Measurements from ENCODE around the gene TUBB3. TPM values are rescaled to one million over a fixed set of nuclear protein-coding genes. Genes with fewer than 3 reads are reported as not detected.

Gene TUBB3
- total RNA-seq, 1 experiment from 2014 or later = 159 TPM

DNA sequence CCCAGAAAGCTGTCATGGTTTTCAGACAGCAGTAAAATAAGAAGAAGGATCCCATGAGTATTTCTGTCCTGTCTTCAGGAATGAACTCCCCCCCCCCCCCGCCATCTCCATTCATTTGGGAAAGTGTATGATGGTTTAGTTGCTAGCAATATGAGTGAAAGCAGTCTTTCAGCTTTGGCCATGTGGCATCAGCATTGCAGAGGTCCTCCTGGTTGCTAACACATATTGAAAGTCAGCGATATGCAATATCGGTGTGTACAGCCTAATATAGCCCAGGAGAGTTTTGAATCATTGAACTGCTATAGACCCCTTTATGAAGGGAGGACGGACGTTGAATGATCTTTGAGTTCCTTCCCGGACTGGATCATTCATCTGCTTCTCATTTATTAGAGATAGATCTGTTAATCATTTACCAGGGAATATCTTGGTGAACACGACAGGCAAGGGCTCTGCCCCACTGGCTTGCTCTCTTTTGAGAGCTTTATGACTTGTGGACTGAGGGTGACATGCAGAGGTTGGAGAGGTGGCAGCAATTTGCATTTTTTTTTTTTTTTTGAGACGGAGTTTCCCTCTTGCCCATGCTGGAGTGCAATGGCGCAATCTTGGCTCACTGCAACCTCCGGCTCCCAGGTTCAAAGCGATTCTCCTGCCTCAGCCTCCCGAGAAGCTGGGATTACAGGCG lies 50.7 kb downstream of the TUBB3 start:
- Histone ChIP-seq H3K4me1 (ENCODE audit: insufficient read depth, low read length) (peaks cover 13% of the 10 kb centered on the region), H3K27me3 (ENCODE audit: low read length) (no peaks in the 10 kb centered on the region), H3K36me3 (ENCODE audit: low read depth, low read length) (peaks cover 5% of the 10 kb centered on the region; the same call in 1 of the 2 replicates), H3K9me2 (replicated peaks; ENCODE audit: low read length) (no peaks in the 10 kb centered on the region), H3F3A (ENCODE audit: low read length, unreplicated experiment) (no peaks in the 10 kb centered on the region), H3K9ac (ENCODE audit: low read length) (peak overlapping the region; percentile 99), H4K20me1 (ENCODE audit: low read length) (no peaks in the 10 kb centered on the region), H3K27ac (ENCODE audit: low read length) (no peak overlapping the region), H3K4me2 (ENCODE audit: low read length) (peak overlapping the region; percentile 96), H2AFZ (ENCODE audit: low read length) (no peak overlapping the region), H3K9me3 (ENCODE audit: low read length) (no peaks in the 10 kb centered on the region), H3K4me3 (ENCODE audit: low read length) (peak overlapping the region; percentile 98), H3K79me2 (ENCODE audit: low read length) (peaks cover 61% of the 10 kb centered on the region)
- intact Hi-C loops (cut with micrococcal nuclease) = no loop called here
- DNase-seq (no peak), ATAC-seq (no peak)
- ChIA-PET POLR2A (ENCODE audit: unreplicated experiment) (no interaction called here), CTCF (no interaction called here)
- TF ChIP-seq EZH2 (IDR thresholded peaks at IDR 0.05; ENCODE audit: low read length, unreplicated experiment) = no peak
- TF ChIP-seq, protein P1, sequence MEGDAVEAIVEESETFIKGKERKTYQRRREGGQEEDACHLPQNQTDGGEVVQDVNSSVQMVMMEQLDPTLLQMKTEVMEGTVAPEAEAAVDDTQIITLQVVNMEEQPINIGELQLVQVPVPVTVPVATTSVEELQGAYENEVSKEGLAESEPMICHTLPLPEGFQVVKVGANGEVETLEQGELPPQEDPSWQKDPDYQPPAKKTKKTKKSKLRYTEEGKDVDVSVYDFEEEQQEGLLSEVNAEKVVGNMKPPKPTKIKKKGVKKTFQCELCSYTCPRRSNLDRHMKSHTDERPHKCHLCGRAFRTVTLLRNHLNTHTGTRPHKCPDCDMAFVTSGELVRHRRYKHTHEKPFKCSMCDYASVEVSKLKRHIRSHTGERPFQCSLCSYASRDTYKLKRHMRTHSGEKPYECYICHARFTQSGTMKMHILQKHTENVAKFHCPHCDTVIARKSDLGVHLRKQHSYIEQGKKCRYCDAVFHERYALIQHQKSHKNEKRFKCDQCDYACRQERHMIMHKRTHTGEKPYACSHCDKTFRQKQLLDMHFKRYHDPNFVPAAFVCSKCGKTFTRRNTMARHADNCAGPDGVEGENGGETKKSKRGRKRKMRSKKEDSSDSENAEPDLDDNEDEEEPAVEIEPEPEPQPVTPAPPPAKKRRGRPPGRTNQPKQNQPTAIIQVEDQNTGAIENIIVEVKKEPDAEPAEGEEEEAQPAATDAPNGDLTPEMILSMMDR (conservative IDR thresholded peaks at IDR 0.05; ENCODE audit: low read depth, low read length) = no peak
- TF ChIP-seq EZH2phosphoT487 (IDR thresholded peaks at IDR 0.05; ENCODE audit: borderline replicate concordance, low read length) = no peak
- BruUV-seq (replicated peaks) = TSS peak; percentile 68

DNA sequence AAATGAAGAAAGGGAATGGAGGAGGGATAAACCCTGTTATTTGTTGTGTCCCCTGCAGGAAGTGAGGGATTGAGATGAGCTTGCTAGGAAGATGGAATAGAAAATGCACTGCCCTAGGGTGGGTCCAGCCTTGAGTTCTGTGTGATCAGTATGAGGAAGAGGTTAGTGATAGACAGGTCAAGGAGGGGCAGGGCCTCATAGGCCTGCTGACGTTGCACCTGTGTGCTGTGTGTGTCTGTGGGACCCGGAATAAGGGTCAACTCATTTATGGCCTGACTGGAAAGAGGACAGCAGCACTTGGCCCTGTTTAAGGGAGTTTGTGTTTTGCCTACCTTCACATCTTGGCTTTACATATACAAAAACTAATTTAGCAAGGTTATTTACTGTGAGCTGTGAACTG lies 51.7 kb downstream of the TUBB3 start:
- no peaks in the 10 kb centered on the region for H4K20me1 ChIP-seq (ENCODE audit: low read length)
- peaks cover 13% of the 10 kb centered on the region for H3K4me1 ChIP-seq (ENCODE audit: insufficient read depth, low read length)
- intact Hi-C loops (cut with micrococcal nuclease) = no loop called here
- H3K9me3 ChIP-seq (ENCODE audit: low read length) = no peaks in the 10 kb centered on the region
- H3K9me2 ChIP-seq (replicated peaks; ENCODE audit: low read length) = no peaks in the 10 kb centered on the region
- H3K36me3 ChIP-seq (ENCODE audit: low read depth, low read length) = peaks cover 5% of the 10 kb centered on the region; the same call in 1 of the 2 replicates
- H3K27me3 ChIP-seq (ENCODE audit: low read length) = no peaks in the 10 kb centered on the region
- ATAC-seq = no peak
- ChIA-PET CTCF (no interaction called here), POLR2A (ENCODE audit: unreplicated experiment) (no interaction called here)
- H2AFZ ChIP-seq (ENCODE audit: low read length) = no peak overlapping the region
- H3K9ac ChIP-seq (ENCODE audit: low read length) = no peak overlapping the region
- H3K27ac ChIP-seq (ENCODE audit: low read length) = no peak overlapping the region
- peaks cover 61% of the 10 kb centered on the region for H3K79me2 ChIP-seq (ENCODE audit: low read length)
- no peak for TF ChIP-seq EZH2 (IDR thresholded peaks at IDR 0.05; ENCODE audit: low read length, unreplicated experiment)
- TF ChIP-seq, protein P1 (conservative IDR thresholded peaks at IDR 0.05; ENCODE audit: low read depth, low read length) = no peak
- TF ChIP-seq EZH2phosphoT487 (IDR thresholded peaks at IDR 0.05; ENCODE audit: borderline replicate concordance, low read length) = no peak
- no peak overlapping the region for H3K4me3 ChIP-seq (ENCODE audit: low read length)
- H3F3A ChIP-seq (ENCODE audit: low read length, unreplicated experiment) = no peaks in the 10 kb centered on the region
- H3K4me2 ChIP-seq (ENCODE audit: low read length) = no peak overlapping the region
- DNase-seq = no peak
- TSS peak; percentile 6 for BruUV-seq (replicated peaks)

GRCh38 chr16:89981414-89981813 lies 58.3 kb downstream of the TUBB3 start:
- H3K9me3 ChIP-seq (ENCODE audit: low read length) = no peaks in the 10 kb centered on the region
- no peak overlapping the region for H3K4me3 ChIP-seq (ENCODE audit: low read length)
- ATAC-seq (no peak), DNase-seq (no peak)
- no peak overlapping the region for H3K27ac ChIP-seq (ENCODE audit: low read length)
- ChIA-PET POLR2A (ENCODE audit: unreplicated experiment) (no interaction called here), CTCF (no interaction called here)
- no peak overlapping the region for H2AFZ ChIP-seq (ENCODE audit: low read length)
- H3K4me2 ChIP-seq (ENCODE audit: low read length) = no peak overlapping the region
- peaks cover 22% of the 10 kb centered on the region; the same call in 1 of the 2 replicates for H3K36me3 ChIP-seq (ENCODE audit: low read depth, low read length)
- no peaks in the 10 kb centered on the region for H3K9me2 ChIP-seq (replicated peaks; ENCODE audit: low read length)
- H3K4me1 ChIP-seq (ENCODE audit: insufficient read depth, low read length) = no peaks in the 10 kb centered on the region
- H3K27me3 ChIP-seq (ENCODE audit: low read length) = no peaks in the 10 kb centered on the region
- no peaks in the 10 kb centered on the region for H4K20me1 ChIP-seq (ENCODE audit: low read length)
- no peaks in the 10 kb centered on the region for H3F3A ChIP-seq (ENCODE audit: low read length, unreplicated experiment)
- H3K79me2 ChIP-seq (ENCODE audit: low read length) = peaks cover 10% of the 10 kb centered on the region
- TF ChIP-seq, protein P1 (conservative IDR thresholded peaks at IDR 0.05; ENCODE audit: low read depth, low read length) = no peak
- TF ChIP-seq EZH2 (IDR thresholded peaks at IDR 0.05; ENCODE audit: low read length, unreplicated experiment) = no peak
- TF ChIP-seq EZH2phosphoT487 (IDR thresholded peaks at IDR 0.05; ENCODE audit: borderline replicate concordance, low read length) = no peak
- no peak overlapping the region for H3K9ac ChIP-seq (ENCODE audit: low read length)
- intact Hi-C loops (cut with micrococcal nuclease) = no loop called here
- BruUV-seq (replicated peaks) = no TSS peak
